H1 (cell line): ENCODE data around the gene ESCO1. TPM values are rescaled to one million over a fixed set of nuclear protein-coding genes. Genes with fewer than 3 reads are reported as not detected.

Source experiments
- CHD7 ChIP-seq: fragments of 300-600 bp; sonication (generic); IDR thresholded peaks from 2 replicates; pipeline ENCODE4 v1.7.1; 2012; ENCODE audit warnings: low read length, moderate library complexity, mild to moderate bottlenecking, inconsistent platforms; ENCODE audit not compliant: insufficient replicate concordance
- polyA plus RNA-seq, 7 experiments: library from polyadenylated mRNA; depleted of rRNA in 3 of 7; stranded (reverse) in 5 of 7; unstranded in 2 of 7; fragments of >200 nt in 5 of 7; fragments of 200-250 nt in 2 of 7; gene quantifications; 1 replicate in 5 of 7; 2 replicates in 1 of 7; 4 replicates in 1 of 7; pipeline versions ENCODE4 v1.2.1 to v1.2.3, GENCODE V29; 2011 to 2013; ENCODE audit warnings: missing spikeins in 2 of 7, mixed read lengths in 2 of 7
- total RNA-seq: library from RNA; stranded (reverse); fragmentation: NEBNext Ultra II Directional; extraction: Animal tissue kit (Norgen Biotek cat#: 25700); gene quantifications from 2 replicates; pipeline ENCODE4 v1.2.1, GENCODE V29; 2021

The ESCO1 gene
- total and polyA plus RNA-seq, 2 of the 8 experiments (the other 6 are each of a cell fraction or from before 2014, with no cell fraction given) = 5.8 to 48.3 TPM

DNA sequence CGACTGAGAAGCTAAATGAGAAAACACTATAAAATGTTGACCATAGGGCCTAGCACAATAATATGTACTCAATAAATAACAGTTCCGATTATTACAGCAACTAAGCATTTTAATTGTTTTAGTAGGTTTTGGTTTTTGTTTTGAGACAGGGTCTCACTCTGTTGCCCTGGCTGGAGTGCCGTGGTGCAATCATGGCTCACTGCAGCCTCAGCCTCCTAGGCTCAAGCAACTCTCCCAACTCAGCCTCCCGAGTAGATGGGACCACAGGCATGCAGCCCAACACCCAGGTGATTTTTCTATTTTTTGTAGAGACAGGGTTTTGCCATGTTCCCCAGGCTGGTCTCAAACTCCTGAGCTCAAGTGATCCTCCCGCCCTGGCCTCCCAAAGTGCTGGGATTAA is 54.1 kb downstream of the ESCO1 start (continued):
- TF ChIP-seq CHD7 = no peak
